Measurements from ENCODE around the gene DNER. TPM values are rescaled to one million over a fixed set of nuclear protein-coding genes. Genes with fewer than 3 reads are reported as not detected.
A peak's percentile ranks its signal among the peaks of the same experiment; 100 is the strongest.

Gene DNER
- total RNA-seq, 1 experiment from 2014 or later, result 0.28 TPM

DNA sequence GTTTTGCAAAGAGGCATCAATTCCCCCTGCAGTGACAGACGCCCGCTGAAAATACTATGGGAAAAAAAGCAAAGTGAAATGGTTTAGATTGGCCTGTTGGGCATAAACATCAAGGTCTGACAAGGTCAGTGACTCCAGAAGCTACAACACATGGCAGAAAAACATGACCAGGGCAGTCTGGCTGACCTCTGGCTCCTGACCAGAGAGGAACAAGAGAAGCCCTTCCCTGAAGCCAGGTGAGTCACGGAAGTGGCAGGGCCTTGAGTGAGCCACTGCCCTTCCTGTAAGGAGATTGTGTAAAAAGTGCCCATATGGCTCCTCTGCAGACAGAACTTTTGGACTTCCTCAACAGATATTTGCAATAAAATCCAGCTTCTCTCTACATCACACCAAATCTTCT is 72.0 kb downstream of the DNER start:
- Histone ChIP-seq H3K27ac (peak overlapping the region; percentile 47), H3F3A (ENCODE audit: insufficient read depth, low read depth) (no peaks in the 10 kb centered on the region), H3K79me2 (ENCODE audit: low read depth) (no peaks in the 10 kb centered on the region), H3K4me1 (replicated peaks; ENCODE audit: insufficient read depth) (peaks cover 16% of the 10 kb centered on the region), H4K20me1 (ENCODE audit: insufficient read depth) (no peaks in the 10 kb centered on the region), H3K4me3 (no peak overlapping the region), H3K27me3 (ENCODE audit: insufficient read depth, low read depth) (no peaks in the 10 kb centered on the region), H3K4me2 (peak overlapping the region; percentile 23), H3K9me3 (ENCODE audit: insufficient read depth, low read depth) (no peaks in the 10 kb centered on the region), H3K9me2 (ENCODE audit: insufficient read depth) (no peaks in the 10 kb centered on the region), H2AFZ (no peak overlapping the region), H3K36me3 (ENCODE audit: low read depth) (no peaks in the 10 kb centered on the region)
- no peak for TF ChIP-seq EZH2 (IDR thresholded peaks at IDR 0.05; ENCODE audit: low read depth)
- TF ChIP-seq, protein P1, sequence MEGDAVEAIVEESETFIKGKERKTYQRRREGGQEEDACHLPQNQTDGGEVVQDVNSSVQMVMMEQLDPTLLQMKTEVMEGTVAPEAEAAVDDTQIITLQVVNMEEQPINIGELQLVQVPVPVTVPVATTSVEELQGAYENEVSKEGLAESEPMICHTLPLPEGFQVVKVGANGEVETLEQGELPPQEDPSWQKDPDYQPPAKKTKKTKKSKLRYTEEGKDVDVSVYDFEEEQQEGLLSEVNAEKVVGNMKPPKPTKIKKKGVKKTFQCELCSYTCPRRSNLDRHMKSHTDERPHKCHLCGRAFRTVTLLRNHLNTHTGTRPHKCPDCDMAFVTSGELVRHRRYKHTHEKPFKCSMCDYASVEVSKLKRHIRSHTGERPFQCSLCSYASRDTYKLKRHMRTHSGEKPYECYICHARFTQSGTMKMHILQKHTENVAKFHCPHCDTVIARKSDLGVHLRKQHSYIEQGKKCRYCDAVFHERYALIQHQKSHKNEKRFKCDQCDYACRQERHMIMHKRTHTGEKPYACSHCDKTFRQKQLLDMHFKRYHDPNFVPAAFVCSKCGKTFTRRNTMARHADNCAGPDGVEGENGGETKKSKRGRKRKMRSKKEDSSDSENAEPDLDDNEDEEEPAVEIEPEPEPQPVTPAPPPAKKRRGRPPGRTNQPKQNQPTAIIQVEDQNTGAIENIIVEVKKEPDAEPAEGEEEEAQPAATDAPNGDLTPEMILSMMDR (conservative IDR thresholded peaks at IDR 0.05), result no peak
- CTCF ChIA-PET, result interaction anchor here (0.5 kb wide), 1 partner anchor 230 kb away, joined by 3 read pairs; no protein-coding TSS in a partner anchor
- POLR2A ChIA-PET (ENCODE audit: unreplicated experiment), result interaction anchor here (0.9 kb wide), 1 partner anchor 34 kb away, joined by 3 read pairs; no protein-coding TSS in a partner anchor
- BruUV-seq (replicated peaks), result no TSS peak
- intact Hi-C loops (cut with micrococcal nuclease; ENCODE audit: unreplicated experiment), result loop anchor here (1.0 kb wide), 1 partner anchor 27 kb away; no protein-coding TSS in a partner anchor
- DNase-seq, result peak; percentile 58 to 81

DNA sequence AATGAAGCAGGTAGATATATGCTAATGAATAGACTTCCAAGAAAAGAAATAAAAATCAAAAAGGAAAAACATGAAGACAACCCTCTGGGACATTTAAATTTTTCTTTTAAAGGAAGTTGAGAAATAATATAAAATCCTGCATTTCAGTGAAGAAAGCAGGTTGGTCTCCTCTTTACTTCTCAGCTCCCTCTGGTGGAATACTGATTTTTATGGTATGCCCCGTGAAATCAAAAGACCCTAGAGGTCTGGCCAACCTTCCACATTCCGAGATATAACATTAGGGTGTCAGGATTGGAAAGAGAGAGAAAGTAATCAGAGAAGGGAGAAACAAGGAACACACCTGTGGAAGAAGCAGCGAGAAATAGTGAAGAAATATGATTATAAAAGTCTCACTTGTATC is 72.7 kb downstream of the DNER start:
- 0 out of 2 replicates have a peak overlapping the region, but pooled peaks have one; percentile 20 for H3K4me2 ChIP-seq
- ChIA-PET CTCF (no interaction called here), POLR2A (ENCODE audit: unreplicated experiment) (interaction anchor here (0.9 kb wide), 1 partner anchor 34 kb away, joined by 3 read pairs; no protein-coding TSS in a partner anchor)
- no peak for DNase-seq
- H3K79me2 ChIP-seq (ENCODE audit: low read depth), result no peaks in the 10 kb centered on the region
- H3K36me3 ChIP-seq (ENCODE audit: low read depth), result no peaks in the 10 kb centered on the region
- no peaks in the 10 kb centered on the region for H4K20me1 ChIP-seq (ENCODE audit: insufficient read depth)
- H3K27ac ChIP-seq, result peak overlapping the region; percentile 47; the same call in 1 of the 2 replicates
- no peak for TF ChIP-seq EZH2 (IDR thresholded peaks at IDR 0.05; ENCODE audit: low read depth)
- TF ChIP-seq, protein P1 (conservative IDR thresholded peaks at IDR 0.05), result no peak
- no peak overlapping the region for H3K4me3 ChIP-seq
- intact Hi-C loops (cut with micrococcal nuclease; ENCODE audit: unreplicated experiment), result loop anchor here (1.0 kb wide), 1 partner anchor 26 kb away; no protein-coding TSS in a partner anchor
- BruUV-seq (replicated peaks), result no TSS peak
- no peaks in the 10 kb centered on the region for H3F3A ChIP-seq (ENCODE audit: insufficient read depth, low read depth)
- H3K4me1 ChIP-seq (replicated peaks; ENCODE audit: insufficient read depth), result peaks cover 16% of the 10 kb centered on the region
- no peaks in the 10 kb centered on the region for H3K9me3 ChIP-seq (ENCODE audit: insufficient read depth, low read depth)
- no peaks in the 10 kb centered on the region for H3K27me3 ChIP-seq (ENCODE audit: insufficient read depth, low read depth)
- H3K9me2 ChIP-seq (ENCODE audit: insufficient read depth), result no peaks in the 10 kb centered on the region
- no peak overlapping the region for H2AFZ ChIP-seq

DNA sequence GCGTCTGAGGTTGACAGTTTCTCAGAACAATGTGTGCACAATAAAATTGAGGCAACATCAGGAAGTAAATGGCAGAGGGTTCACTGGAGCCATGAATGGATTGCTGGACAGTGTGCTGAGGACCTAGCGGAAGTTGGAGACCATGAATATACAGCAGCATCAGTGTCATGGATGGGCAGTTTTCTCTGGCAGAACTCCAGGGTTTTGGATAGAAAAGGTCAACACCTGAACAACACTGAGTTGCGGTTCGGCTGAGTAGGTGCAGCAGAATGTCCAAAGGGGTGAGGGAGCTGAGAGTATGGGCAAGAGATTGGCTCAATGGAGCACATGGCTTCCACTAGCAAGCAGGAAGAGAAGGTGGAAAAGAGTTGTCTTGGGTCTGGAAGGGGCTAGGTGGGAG is 73.7 kb downstream of the DNER start:
- H4K20me1 ChIP-seq (ENCODE audit: insufficient read depth), result no peaks in the 10 kb centered on the region
- no peaks in the 10 kb centered on the region for H3K9me2 ChIP-seq (ENCODE audit: insufficient read depth)
- intact Hi-C loops (cut with micrococcal nuclease; ENCODE audit: unreplicated experiment), result no loop called here
- no peaks in the 10 kb centered on the region for H3K36me3 ChIP-seq (ENCODE audit: low read depth)
- H3K27ac ChIP-seq, result no peak overlapping the region
- no peak for DNase-seq
- H3F3A ChIP-seq (ENCODE audit: insufficient read depth, low read depth), result no peaks in the 10 kb centered on the region
- H3K4me3 ChIP-seq, result no peak overlapping the region
- CTCF ChIA-PET, result interaction anchor here (0.6 kb wide), 1 partner anchor 460 kb away, joined by 3 read pairs; no protein-coding TSS in a partner anchor
- BruUV-seq (replicated peaks), result no TSS peak
- no peaks in the 10 kb centered on the region for H3K27me3 ChIP-seq (ENCODE audit: insufficient read depth, low read depth)
- H3K79me2 ChIP-seq (ENCODE audit: low read depth), result no peaks in the 10 kb centered on the region
- H2AFZ ChIP-seq, result no peak overlapping the region
- H3K4me1 ChIP-seq (replicated peaks; ENCODE audit: insufficient read depth), result peaks cover 16% of the 10 kb centered on the region
- no peak for TF ChIP-seq EZH2 (IDR thresholded peaks at IDR 0.05; ENCODE audit: low read depth)
- TF ChIP-seq, protein P1 (conservative IDR thresholded peaks at IDR 0.05), result no peak
- H3K9me3 ChIP-seq (ENCODE audit: insufficient read depth, low read depth), result no peaks in the 10 kb centered on the region
- POLR2A ChIA-PET (ENCODE audit: unreplicated experiment), result no interaction called here
- no peak overlapping the region for H3K4me2 ChIP-seq
